ENCODE data around the gene ZKSCAN2.

The ZKSCAN2 gene

GRCh38 chr16:25213709-25214397, 43.8 kb downstream of the ZKSCAN2 start:
- no peaks in the 10 kb centered on the region for H3K36me3 ChIP-seq (replicated peaks; ENCODE audit: insufficient read depth, low read length)
- no peaks in the 10 kb centered on the region for H3F3A ChIP-seq (ENCODE audit: insufficient read depth, low read length)

DNA sequence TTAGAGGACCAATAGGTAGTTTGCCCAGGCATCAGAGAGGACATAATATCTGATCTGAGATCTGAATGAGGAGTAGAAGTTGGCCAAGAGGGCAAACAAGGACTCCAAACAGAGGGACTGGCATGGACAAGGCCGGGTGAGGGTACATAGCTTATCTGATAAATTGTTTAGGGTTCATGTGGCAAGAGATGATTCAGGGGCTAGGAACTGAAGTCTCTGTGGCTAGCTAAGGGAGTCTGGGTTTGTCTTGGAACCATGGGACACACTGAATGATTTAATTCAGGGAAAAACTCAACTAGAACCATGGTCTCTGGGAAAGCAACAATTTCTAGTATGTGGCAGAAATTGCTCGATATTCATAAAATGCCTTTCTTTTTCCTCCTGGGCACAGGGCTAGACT, 45.0 kb downstream of the ZKSCAN2 start:
- no peak overlapping the region for H3K9ac ChIP-seq (ENCODE audit: low read length)
- H3K27me3 ChIP-seq (replicated peaks; ENCODE audit: insufficient read depth, low read length): no peaks in the 10 kb centered on the region
- no peaks in the 10 kb centered on the region for H3F3A ChIP-seq (ENCODE audit: insufficient read depth, low read length)
- no peak overlapping the region for H3K4me3 ChIP-seq (ENCODE audit: low read length)
- no peaks in the 10 kb centered on the region for H3K79me2 ChIP-seq (ENCODE audit: low read length)
- H3K4me2 ChIP-seq (ENCODE audit: low read depth, low read length): no peak overlapping the region
- H4K20me1 ChIP-seq (ENCODE audit: insufficient read depth, low read length): no peaks in the 10 kb centered on the region
- H2AFZ ChIP-seq (ENCODE audit: low read length): no peak overlapping the region
- H3K27ac ChIP-seq (ENCODE audit: low read length): no peak overlapping the region
- H3K4me1 ChIP-seq (ENCODE audit: low read length): no peaks in the 10 kb centered on the region
- DNase-seq: no peak
- no peaks in the 10 kb centered on the region for H3K9me3 ChIP-seq (replicated peaks; ENCODE audit: insufficient read depth, low read length)
- TF ChIP-seq, protein P1, sequence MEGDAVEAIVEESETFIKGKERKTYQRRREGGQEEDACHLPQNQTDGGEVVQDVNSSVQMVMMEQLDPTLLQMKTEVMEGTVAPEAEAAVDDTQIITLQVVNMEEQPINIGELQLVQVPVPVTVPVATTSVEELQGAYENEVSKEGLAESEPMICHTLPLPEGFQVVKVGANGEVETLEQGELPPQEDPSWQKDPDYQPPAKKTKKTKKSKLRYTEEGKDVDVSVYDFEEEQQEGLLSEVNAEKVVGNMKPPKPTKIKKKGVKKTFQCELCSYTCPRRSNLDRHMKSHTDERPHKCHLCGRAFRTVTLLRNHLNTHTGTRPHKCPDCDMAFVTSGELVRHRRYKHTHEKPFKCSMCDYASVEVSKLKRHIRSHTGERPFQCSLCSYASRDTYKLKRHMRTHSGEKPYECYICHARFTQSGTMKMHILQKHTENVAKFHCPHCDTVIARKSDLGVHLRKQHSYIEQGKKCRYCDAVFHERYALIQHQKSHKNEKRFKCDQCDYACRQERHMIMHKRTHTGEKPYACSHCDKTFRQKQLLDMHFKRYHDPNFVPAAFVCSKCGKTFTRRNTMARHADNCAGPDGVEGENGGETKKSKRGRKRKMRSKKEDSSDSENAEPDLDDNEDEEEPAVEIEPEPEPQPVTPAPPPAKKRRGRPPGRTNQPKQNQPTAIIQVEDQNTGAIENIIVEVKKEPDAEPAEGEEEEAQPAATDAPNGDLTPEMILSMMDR (IDR thresholded peaks at IDR 0.05; ENCODE audit: low read length): no peak
- no peaks in the 10 kb centered on the region for H3K9me2 ChIP-seq (replicated peaks; ENCODE audit: insufficient read depth, low read length)
- no peaks in the 10 kb centered on the region for H3K36me3 ChIP-seq (replicated peaks; ENCODE audit: insufficient read depth, low read length)

More at GRCh38 chr16:25213709-25214397, 43.8 kb downstream of the ZKSCAN2 start:
- Histone ChIP-seq H3K9ac (ENCODE audit: low read length) (no peak overlapping the region), H3K9me3 (replicated peaks; ENCODE audit: insufficient read depth, low read length) (no peaks in the 10 kb centered on the region), H3K79me2 (ENCODE audit: low read length) (no peaks in the 10 kb centered on the region), H3K9me2 (replicated peaks; ENCODE audit: insufficient read depth, low read length) (no peaks in the 10 kb centered on the region), H4K20me1 (ENCODE audit: insufficient read depth, low read length) (no peaks in the 10 kb centered on the region), H2AFZ (ENCODE audit: low read length) (no peak overlapping the region), H3K4me2 (ENCODE audit: low read depth, low read length) (no peak overlapping the region), H3K4me1 (ENCODE audit: low read length) (no peaks in the 10 kb centered on the region), H3K27ac (ENCODE audit: low read length) (no peak overlapping the region), H3K4me3 (ENCODE audit: low read length) (no peak overlapping the region), H3K27me3 (replicated peaks; ENCODE audit: insufficient read depth, low read length) (no peaks in the 10 kb centered on the region)
- TF ChIP-seq EZH2phosphoT487 (IDR thresholded peaks at IDR 0.05; ENCODE audit: low read length): no peak
- DNase-seq: no peak

GRCh38 chr16:25210758-25211157, 46.9 kb downstream of the ZKSCAN2 start:
- Histone ChIP-seq H3K27me3 (replicated peaks; ENCODE audit: insufficient read depth, low read length) (no peaks in the 10 kb centered on the region), H2AFZ (ENCODE audit: low read length) (no peak overlapping the region), H3K4me2 (ENCODE audit: low read depth, low read length) (no peak overlapping the region), H3K27ac (ENCODE audit: low read length) (no peak overlapping the region), H3F3A (ENCODE audit: insufficient read depth, low read length) (no peaks in the 10 kb centered on the region), H3K9me3 (replicated peaks; ENCODE audit: insufficient read depth, low read length) (no peaks in the 10 kb centered on the region), H4K20me1 (ENCODE audit: insufficient read depth, low read length) (no peaks in the 10 kb centered on the region), H3K9me2 (replicated peaks; ENCODE audit: insufficient read depth, low read length) (no peaks in the 10 kb centered on the region), H3K4me3 (ENCODE audit: low read length) (no peak overlapping the region), H3K4me1 (ENCODE audit: low read length) (no peaks in the 10 kb centered on the region), H3K9ac (ENCODE audit: low read length) (no peak overlapping the region), H3K36me3 (replicated peaks; ENCODE audit: insufficient read depth, low read length) (no peaks in the 10 kb centered on the region), H3K79me2 (ENCODE audit: low read length) (no peaks in the 10 kb centered on the region)
- TF ChIP-seq, protein P1 (IDR thresholded peaks at IDR 0.05; ENCODE audit: low read length): no peak
- no peak for TF ChIP-seq EZH2 (optimal IDR thresholded peaks at IDR 0.05; ENCODE audit: low read depth, low read length)
- TF ChIP-seq EZH2phosphoT487 (IDR thresholded peaks at IDR 0.05; ENCODE audit: low read length): no peak
- DNase-seq: no peak

- no peaks in the 10 kb centered on the region for H4K20me1 ChIP-seq (ENCODE audit: insufficient read depth, low read length)
- no peak for DNase-seq
- TF ChIP-seq, protein P1 (IDR thresholded peaks at IDR 0.05; ENCODE audit: low read length): no peak
- no peak for TF ChIP-seq EZH2 (optimal IDR thresholded peaks at IDR 0.05; ENCODE audit: low read depth, low read length)
- no peak for TF ChIP-seq EZH2phosphoT487 (IDR thresholded peaks at IDR 0.05; ENCODE audit: low read length)
These were observed 58.2 kb downstream of the ZKSCAN2 start for GRCh38 chr16:25199457-25199856.

More at GRCh38 chr16:25199457-25199856, 58.2 kb downstream of the ZKSCAN2 start:
- no peaks in the 10 kb centered on the region for H3K9me2 ChIP-seq (replicated peaks; ENCODE audit: insufficient read depth, low read length)
- no peaks in the 10 kb centered on the region for H3F3A ChIP-seq (ENCODE audit: insufficient read depth, low read length)
- no peak overlapping the region for H3K27ac ChIP-seq (ENCODE audit: low read length)
- H3K4me2 ChIP-seq (ENCODE audit: low read depth, low read length): no peak overlapping the region
- no peak overlapping the region for H3K9ac ChIP-seq (ENCODE audit: low read length)
- no peaks in the 10 kb centered on the region for H3K27me3 ChIP-seq (replicated peaks; ENCODE audit: insufficient read depth, low read length)
- no peaks in the 10 kb centered on the region for H3K4me1 ChIP-seq (ENCODE audit: low read length)
- no peak overlapping the region for H3K4me3 ChIP-seq (ENCODE audit: low read length)
- H3K79me2 ChIP-seq (ENCODE audit: low read length): no peaks in the 10 kb centered on the region
- H2AFZ ChIP-seq (ENCODE audit: low read length): no peak overlapping the region
- H3K36me3 ChIP-seq (replicated peaks; ENCODE audit: insufficient read depth, low read length): no peaks in the 10 kb centered on the region
- H3K9me3 ChIP-seq (replicated peaks; ENCODE audit: insufficient read depth, low read length): no peaks in the 10 kb centered on the region
